CD4-positive, alpha-beta T cell (primary cell): Measurements from ENCODE around the gene CACNA2D4. TPM values are rescaled to one million over a fixed set of nuclear protein-coding genes. Genes with fewer than 3 reads are reported as not detected.

ENCODE experiments used
- ATAC-seq: fragments of 200-7000 bp; cut with Tn5 transposase; one replicate; pipeline ENCODE4 v1.10.0; 2022; ENCODE audit warnings: mild to moderate bottlenecking; ENCODE audit not compliant: poor library complexity
- CTCF ChIA-PET: fragments of 350-600 bp; sonication (Branson Sonifier 250); formaldehyde crosslinking; loops from one replicate; lab custom pipeline; 2021; ENCODE audit warnings: antibody characterized with exemption, inconsistent platforms; lab: Charles Lee
- POLR2A ChIA-PET: fragments of 350-600 bp; sonication (Branson Sonifier 250); formaldehyde crosslinking; loops from one replicate; lab custom pipeline; 2021; ENCODE audit warnings: antibody characterized with exemption, inconsistent platforms; lab: Charles Lee
- DNase-seq, 14 experiments: peaks; one replicate each; pipeline ENCODE4 v3.0.0-alpha.2; 2013 to 2020; ENCODE audit warnings: mixed read lengths in 2 of 14
- H3K27ac ChIP-seq, 2 donors: one replicate each; pipeline versions ENCODE4 v1.5.1 to v1.7.0; 2013; ENCODE audit warnings: low read length in 2 of 2, low read depth in 1 of 2, mild to moderate bottlenecking in 1 of 2
- H3K27me3 ChIP-seq, 2 experiments: 1 replicate in 1 of 2; 2 replicates in 1 of 2; pipeline versions ENCODE4 v1.6.1 to v1.7.0; 2013; ENCODE audit warnings: low read length in 2 of 2, control low read depth in 1 of 2, mild to moderate bottlenecking in 1 of 2, moderate library complexity in 1 of 2; ENCODE audit not compliant: insufficient read depth in 2 of 2, control insufficient read depth in 1 of 2
- H3K36me3 ChIP-seq: one replicate; pipeline ENCODE4 v1.6.1; 2013; ENCODE audit warnings: low read length, control low read depth; ENCODE audit not compliant: insufficient read depth
- H3K4me1 ChIP-seq: one replicate; pipeline ENCODE4 v1.6.1; 2013; ENCODE audit warnings: low read length, control low read depth; ENCODE audit not compliant: insufficient read depth
- H3K4me3 ChIP-seq: one replicate; pipeline ENCODE4 v1.5.1; 2013; ENCODE audit warnings: mild to moderate bottlenecking, low read length, moderate library complexity
- H3K9me3 ChIP-seq, 2 experiments: 1 replicate in 1 of 2; 2 replicates in 1 of 2; pipeline versions ENCODE4 v1.6.1 to v1.7.0; 2013; ENCODE audit warnings: low read length in 2 of 2, mild to moderate bottlenecking in 2 of 2, control low read depth in 1 of 2, moderate library complexity in 1 of 2; ENCODE audit not compliant: control insufficient read depth in 1 of 2, insufficient read depth in 1 of 2
- H3K27ac Mint-ChIP-seq: one replicate; pipeline ENCODE4 v1.8.0; 2020; ENCODE audit warnings: mixed read lengths
- H3K27me3 Mint-ChIP-seq: one replicate; pipeline ENCODE4 v1.8.0; 2021; ENCODE audit warnings: mixed read lengths
- H3K36me3 Mint-ChIP-seq: one replicate; pipeline ENCODE4 v1.8.0; 2021; ENCODE audit warnings: low read depth, mixed read lengths
- H3K4me1 Mint-ChIP-seq: one replicate; pipeline ENCODE4 v1.8.0; 2021; ENCODE audit warnings: low read depth, mixed read lengths
- H3K4me3 Mint-ChIP-seq: one replicate; pipeline ENCODE4 v1.8.0; 2020; ENCODE audit warnings: mild to moderate bottlenecking, mixed read lengths
- H3K9me3 Mint-ChIP-seq: one replicate; pipeline ENCODE4 v1.8.0; 2020; ENCODE audit warnings: mixed read lengths
- intact Hi-C, 2 experiments: fragments of 100-400 bp; cut with DNase I in 1 of 2; cut with micrococcal nuclease in 1 of 2; formaldehyde crosslinking; loops; one replicate each; pipeline versions ENCODE4 v1.15.1 to v1.9.0; 2023 to 2025; cut with DNase I, micrococcal nuclease
- total RNA-seq, 174 experiments: library from RNA in 2 of 174; stranded (reverse) in 2 of 174; gene quantifications; one replicate each; pipeline ENCODE4 v1.2.3 and lab custom pipeline; 2021 to 2026
- TF ChIP-seq, protein P1 (sequence below): fragments of 200-600 bp; IDR thresholded peaks from one replicate; pipeline ENCODE4 v1.8.0; 2022; ENCODE audit warnings: antibody characterized with exemption, mild to moderate bottlenecking

Gene CACNA2D4
- total RNA-seq, 2 experiments from 2014 or later, result 10.5 to 11.3 TPM

DNA sequence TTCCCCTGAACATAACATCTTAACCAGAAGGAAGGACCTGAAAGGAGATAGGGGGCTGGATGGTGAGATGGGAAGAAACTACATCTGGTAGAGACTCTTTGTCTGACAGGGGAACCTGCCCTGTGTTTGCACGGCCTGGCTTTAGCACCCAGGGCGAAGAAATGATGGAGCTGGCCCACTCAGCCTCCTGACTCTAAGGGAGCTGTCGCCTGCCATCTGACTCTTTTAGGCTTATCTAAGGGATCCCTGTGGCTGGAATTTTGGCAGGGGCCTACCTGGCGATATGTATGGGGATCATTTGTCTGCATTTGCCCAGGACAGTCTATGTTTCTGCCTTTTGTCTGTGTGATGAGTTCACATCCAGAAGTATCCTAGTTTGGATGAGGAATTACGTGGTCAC, 15.6 kb upstream of the CACNA2D4 start:
- H3K36me3 Mint-ChIP-seq, result peaks cover 11% of the 10 kb centered on the region
- peaks cover 13% of the 10 kb centered on the region for H3K36me3 ChIP-seq
- H3K27ac ChIP-seq, result no peak overlapping the region
- POLR2A ChIA-PET, result no interaction called here
- H3K27ac Mint-ChIP-seq, result no peak overlapping the region
- H3K4me3 Mint-ChIP-seq, result no peak overlapping the region
- CTCF ChIA-PET, result interaction anchor here (1.4 kb wide), 1 partner anchor 281 kb away, joined by 4 read pairs; no protein-coding TSS in a partner anchor
- no peak overlapping the region for H3K4me3 ChIP-seq
- intact Hi-C loops, result no loop called here
- no peaks in the 10 kb centered on the region for H3K27me3 ChIP-seq
- H3K4me1 Mint-ChIP-seq, result peaks cover 7% of the 10 kb centered on the region
- DNase-seq, result no peak
- TF ChIP-seq, protein P1, sequence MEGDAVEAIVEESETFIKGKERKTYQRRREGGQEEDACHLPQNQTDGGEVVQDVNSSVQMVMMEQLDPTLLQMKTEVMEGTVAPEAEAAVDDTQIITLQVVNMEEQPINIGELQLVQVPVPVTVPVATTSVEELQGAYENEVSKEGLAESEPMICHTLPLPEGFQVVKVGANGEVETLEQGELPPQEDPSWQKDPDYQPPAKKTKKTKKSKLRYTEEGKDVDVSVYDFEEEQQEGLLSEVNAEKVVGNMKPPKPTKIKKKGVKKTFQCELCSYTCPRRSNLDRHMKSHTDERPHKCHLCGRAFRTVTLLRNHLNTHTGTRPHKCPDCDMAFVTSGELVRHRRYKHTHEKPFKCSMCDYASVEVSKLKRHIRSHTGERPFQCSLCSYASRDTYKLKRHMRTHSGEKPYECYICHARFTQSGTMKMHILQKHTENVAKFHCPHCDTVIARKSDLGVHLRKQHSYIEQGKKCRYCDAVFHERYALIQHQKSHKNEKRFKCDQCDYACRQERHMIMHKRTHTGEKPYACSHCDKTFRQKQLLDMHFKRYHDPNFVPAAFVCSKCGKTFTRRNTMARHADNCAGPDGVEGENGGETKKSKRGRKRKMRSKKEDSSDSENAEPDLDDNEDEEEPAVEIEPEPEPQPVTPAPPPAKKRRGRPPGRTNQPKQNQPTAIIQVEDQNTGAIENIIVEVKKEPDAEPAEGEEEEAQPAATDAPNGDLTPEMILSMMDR, result no peak
- H3K9me3 ChIP-seq, result no peaks in the 10 kb centered on the region
- H3K9me3 Mint-ChIP-seq, result no peaks in the 10 kb centered on the region
- H3K4me1 ChIP-seq, result peaks cover 10% of the 10 kb centered on the region
- no peaks in the 10 kb centered on the region for H3K27me3 Mint-ChIP-seq
- ATAC-seq, result no peak

DNA sequence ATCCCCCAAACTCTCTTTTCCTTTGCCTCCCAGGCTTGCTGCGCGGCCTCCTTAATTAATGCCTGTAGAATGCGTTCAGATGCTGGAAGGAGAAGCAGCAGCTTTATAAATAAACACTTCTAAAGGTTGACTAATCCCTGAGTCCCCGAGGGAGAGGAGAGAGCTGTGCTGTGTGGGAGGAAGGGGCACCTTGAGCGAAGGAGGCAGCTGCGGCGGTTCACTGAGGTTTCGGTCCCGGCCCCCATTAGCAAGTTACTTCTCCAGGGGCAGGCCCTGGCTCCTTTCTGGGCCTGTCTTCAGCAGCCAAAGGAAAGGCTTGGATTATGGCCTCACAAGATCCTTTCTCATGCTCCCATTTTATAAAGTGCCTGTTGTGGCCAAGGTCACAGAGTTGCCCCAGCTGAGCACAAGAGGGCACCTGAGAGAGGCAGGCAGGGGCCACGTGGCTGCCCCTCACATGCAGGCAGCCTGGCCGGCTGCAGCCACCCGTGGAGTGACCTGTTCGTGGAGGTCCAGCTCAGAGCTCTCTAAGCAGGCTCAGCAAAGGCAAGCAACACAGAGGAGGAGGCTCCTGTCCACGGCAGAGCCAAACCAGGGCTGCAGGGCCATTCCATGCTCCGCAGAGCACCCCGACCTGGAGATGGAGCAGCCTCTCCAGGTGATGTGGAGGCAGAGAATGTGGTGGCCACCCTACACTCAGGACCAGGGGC, 15.0 kb upstream of the CACNA2D4 start:
- Mint-ChIP-seq H3K4me3 (no peak overlapping the region), H3K9me3 (no peaks in the 10 kb centered on the region), H3K4me1 (peaks cover 9% of the 10 kb centered on the region), H3K36me3 (peaks cover 7% of the 10 kb centered on the region), H3K27ac (no peak overlapping the region), H3K27me3 (no peaks in the 10 kb centered on the region)
- no peak overlapping the region for H3K4me3 ChIP-seq
- POLR2A ChIA-PET, result no interaction called here
- intact Hi-C loops, result no loop called here
- peaks cover 10% of the 10 kb centered on the region for H3K4me1 ChIP-seq
- no peak for DNase-seq
- H3K9me3 ChIP-seq, result no peaks in the 10 kb centered on the region
- ATAC-seq, result no peak
- CTCF ChIA-PET, result no interaction called here
- no peak overlapping the region for H3K27ac ChIP-seq
- TF ChIP-seq, protein P1, result no peak
- no peaks in the 10 kb centered on the region for H3K27me3 ChIP-seq
- H3K36me3 ChIP-seq, result peaks cover 12% of the 10 kb centered on the region

DNA sequence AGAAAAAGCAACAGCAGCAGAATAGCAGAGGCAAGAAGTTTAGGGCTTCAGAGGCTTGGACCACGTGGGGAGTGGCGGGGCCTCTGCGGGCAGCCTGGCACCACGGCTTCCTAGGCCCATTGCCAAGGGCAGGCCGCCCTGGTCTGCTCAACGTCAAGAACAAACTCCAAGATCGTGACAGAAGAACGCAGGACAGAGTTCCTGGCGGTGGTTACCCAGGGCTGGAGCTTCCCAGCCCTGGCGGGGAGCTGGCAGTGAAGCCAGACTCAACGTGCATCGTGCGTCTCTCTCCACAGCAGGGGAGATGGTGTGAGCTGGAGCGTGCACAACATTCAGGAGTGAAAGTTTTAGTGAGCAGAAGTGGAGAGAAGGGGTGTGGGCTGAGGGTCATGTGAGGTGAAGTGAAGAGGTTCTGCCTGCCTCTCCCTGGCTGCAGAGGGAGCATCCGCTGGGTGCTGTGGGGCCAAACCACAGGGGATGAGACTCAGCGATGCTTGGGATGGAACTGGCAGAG, 13.9 kb upstream of the CACNA2D4 start:
- Mint-ChIP-seq H3K27ac (no peak overlapping the region), H3K4me3 (no peak overlapping the region), H3K27me3 (no peaks in the 10 kb centered on the region), H3K36me3 (no peaks in the 10 kb centered on the region), H3K4me1 (peaks cover 9% of the 10 kb centered on the region), H3K9me3 (no peaks in the 10 kb centered on the region)
- Histone ChIP-seq H3K9me3 (no peaks in the 10 kb centered on the region), H3K27ac (no peak overlapping the region), H3K4me1 (peaks cover 10% of the 10 kb centered on the region), H3K27me3 (no peaks in the 10 kb centered on the region), H3K4me3 (no peak overlapping the region), H3K36me3 (peaks cover 2% of the 10 kb centered on the region)
- ChIA-PET CTCF (no interaction called here), POLR2A (no interaction called here)
- no peak for DNase-seq
- TF ChIP-seq, protein P1, result no peak
- no peak for ATAC-seq
- intact Hi-C loops, result no loop called here
